Stimulated activated CD4-positive, alpha-beta T cell treated with anti-CD3 and anti-CD28 coated beads, Interleukin-2, amount 100 ng/mL, for 24 hours (primary cell): ENCODE data around the gene TSSK1B.
"Not testable (repeated sequence)": the region's sequence is repeated elsewhere in the genome, so short reads cannot be mapped to it uniquely, and the experiment has no call there.

ENCODE experiments used
- DNase-seq, 2 donors: peaks; one replicate each; pipeline ENCODE4 v3.0.0-alpha.2; 2020

The TSSK1B gene, protein sequence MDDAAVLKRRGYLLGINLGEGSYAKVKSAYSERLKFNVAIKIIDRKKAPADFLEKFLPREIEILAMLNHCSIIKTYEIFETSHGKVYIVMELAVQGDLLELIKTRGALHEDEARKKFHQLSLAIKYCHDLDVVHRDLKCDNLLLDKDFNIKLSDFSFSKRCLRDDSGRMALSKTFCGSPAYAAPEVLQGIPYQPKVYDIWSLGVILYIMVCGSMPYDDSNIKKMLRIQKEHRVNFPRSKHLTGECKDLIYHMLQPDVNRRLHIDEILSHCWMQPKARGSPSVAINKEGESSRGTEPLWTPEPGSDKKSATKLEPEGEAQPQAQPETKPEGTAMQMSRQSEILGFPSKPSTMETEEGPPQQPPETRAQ

DNA sequence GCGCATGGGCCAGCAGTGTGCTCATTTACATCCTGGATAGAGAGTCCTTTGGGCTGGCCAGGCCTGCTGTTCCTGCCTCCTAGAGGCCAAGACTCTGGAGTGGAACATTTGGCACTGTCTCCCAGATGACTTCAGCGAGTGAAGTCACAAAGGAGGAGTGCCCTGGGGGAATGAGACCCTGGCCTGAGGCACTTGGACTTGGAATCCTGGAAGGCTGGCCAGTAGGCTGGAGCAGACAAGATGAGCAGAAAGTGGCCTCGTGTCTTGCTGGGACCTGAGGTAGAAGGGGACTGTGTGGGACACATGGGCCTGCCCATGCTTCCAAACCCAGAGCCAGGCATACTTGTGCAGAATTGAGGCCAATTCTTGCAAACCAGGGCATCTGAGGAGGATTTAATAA lies at the start of gene TSSK1B:
Gene TSSK1B (minus strand): TSS at position 101 of the 400 bp plus-strand sequence. CDS start 150 bp downstream, outside the sequence.
- no peak for DNase-seq

DNA sequence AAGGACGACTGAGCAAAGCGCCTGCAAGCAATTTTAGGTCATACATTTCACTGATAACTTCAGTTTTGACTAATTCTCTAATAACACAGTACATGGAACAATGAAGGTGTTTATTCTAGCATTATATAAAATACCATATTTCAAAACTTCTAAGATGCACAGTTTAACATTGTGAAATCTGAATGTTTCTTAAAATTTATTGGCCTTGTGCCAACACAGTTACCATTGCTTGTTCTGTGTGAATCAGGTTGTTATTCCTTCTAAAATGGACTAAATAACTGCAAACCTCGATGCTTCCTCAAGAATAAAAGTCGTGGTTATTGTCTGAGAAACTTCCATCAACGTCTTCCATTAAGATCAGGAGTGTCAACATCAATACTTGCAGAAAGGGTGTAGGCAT lies 45.5 kb upstream of the TSSK1B start:
- no peak for DNase-seq

DNA sequence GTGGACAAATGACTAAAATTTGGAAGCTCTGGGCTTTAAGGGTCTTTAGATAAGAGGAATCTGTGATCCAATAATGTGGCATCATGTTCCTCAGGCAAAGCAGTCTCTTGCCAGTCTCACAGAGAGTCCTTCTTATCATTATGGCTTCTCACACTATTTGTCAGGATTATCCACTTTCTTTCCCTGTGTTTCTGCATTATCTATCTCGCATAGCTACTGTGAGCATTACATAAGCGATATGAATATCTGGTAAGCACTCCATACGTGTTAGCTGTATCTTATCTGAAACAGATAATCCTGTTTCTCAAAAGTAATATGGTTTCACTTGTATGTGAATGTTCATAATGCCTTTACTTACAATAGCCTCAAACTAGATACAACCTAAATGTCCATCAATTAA lies 43.9 kb upstream of the TSSK1B start:
- DNase-seq, result no peak

DNA sequence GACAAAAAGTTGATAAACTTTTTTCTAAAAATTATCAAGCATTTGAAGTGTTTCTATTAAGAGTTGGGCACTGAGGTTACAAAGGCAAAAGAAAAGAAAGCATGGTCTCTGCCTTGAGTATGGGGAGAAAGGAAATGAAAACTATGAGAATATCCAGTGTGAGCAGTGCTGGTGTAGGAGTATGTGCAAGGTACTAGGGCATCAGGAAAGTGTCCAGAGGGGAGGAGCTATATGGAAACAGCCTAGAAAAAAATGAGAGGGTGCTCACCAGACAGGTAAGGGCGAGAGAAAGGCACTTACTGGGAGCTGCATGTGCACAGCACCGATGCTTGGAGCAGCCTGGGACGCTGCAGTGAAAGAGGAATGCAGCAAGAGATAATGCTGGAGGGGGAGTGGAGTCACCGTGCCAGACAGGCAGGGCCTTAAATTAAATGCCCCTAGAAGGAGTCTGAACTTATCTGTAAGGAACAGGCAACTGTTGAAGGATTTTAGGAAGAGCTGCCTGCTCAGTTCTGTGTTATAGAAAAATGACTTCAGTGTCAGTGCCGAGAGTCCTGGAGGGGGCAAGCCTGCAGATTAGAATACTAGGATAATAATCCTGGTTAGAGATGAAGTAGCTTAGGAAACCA lies 39.4 kb upstream of the TSSK1B start:
- no peak for DNase-seq

DNA sequence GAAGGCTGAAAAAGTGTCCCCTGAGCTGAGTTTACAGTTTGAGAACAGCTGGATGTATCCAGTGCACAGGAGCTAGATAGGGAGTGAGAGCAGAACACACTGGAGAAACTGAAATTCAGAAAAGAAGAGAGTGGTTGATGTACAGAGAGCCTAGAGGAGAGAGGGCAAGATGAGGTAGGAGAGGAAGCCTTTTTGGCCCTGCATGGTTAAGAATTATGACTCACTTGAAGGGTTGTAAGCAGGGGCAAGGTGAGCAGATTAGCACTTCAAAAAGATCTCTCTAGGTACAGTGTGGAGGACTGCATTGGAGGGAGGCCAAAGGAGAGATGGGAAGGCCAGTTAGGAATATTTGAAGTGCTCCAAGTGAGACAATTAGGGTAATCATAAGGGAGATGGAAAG lies 28.2 kb upstream of the TSSK1B start:
- no peak for DNase-seq

DNA sequence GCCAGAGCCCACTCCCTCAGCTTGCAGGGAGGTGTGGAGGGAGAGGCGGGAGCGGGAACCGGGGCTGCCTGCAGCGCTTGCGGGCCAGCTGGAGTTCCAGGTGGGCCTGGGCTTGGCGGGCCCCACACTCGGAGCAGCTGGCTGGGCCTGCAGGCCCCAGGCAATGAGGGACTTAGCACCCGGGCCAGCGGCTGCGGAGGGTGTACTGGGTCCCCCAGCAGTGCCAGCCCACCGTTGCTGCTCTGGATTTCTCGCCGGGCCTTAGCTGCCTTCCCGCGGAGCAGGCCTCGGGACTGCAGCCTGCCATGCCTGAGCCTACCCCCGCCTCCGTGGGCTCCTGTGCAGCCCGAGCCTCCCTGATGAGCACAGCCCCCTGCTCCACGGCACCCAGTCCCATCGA lies 22.3 kb upstream of the TSSK1B start:
- DNase-seq, result not testable (repeated sequence)

DNA sequence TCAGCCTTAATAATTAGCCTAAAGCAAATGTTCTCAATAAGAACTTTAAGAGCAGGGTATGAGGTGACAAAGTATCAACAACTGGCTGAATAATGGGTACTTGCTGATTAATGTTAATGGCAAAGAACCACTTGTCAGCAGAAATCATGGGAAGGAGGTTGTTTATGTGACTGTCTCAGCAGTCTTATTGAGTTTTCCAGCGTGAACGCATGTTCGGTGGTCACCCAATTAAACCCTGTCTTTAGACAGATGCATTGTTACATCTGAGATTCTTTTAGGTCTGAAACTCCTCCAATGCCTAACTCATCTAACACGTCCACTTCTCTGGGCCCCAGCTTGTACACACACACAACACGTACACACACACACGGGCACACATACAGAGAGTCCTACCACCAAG lies 18.2 kb upstream of the TSSK1B start:
- no peak for DNase-seq

DNA sequence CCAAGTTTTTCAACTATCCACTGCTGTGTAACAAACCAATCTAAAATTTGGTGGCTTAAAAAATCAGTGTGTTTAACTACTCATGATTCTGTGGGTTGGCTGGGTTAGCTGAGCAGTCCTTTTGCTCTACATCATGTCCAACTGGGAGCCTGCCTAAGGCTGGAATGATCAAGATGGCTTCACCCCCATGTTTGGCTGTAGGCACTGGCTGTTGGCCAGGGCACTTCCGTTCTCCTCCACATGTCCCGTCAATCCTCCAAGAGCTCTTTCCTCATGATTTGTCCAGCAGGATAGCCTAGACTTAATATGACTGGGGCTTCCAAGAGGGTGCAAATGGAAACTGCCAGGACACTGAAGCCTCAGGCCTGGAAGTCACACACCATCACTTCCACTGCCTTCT lies 17.0 kb upstream of the TSSK1B start:
- DNase-seq, result no peak

DNA sequence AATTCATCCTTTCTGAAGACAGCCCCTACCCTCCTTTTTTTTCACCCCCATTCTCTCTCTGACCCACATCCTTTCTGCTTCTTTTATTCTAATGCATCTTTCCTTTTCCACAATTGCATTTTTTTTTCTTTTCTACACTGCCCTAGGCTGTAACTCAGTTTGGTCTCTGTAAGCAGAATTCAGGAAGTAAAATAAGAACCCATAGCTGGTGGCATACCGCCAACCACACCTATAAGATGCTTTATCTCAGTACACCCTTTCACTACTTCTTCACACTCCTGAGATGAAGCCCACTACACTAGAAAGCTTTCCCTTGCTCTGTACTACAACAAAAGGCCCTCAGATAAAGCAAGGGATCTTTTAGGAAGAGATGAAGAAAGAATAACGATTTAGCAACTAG lies 16.1 kb upstream of the TSSK1B start:
- no peak for DNase-seq

DNA sequence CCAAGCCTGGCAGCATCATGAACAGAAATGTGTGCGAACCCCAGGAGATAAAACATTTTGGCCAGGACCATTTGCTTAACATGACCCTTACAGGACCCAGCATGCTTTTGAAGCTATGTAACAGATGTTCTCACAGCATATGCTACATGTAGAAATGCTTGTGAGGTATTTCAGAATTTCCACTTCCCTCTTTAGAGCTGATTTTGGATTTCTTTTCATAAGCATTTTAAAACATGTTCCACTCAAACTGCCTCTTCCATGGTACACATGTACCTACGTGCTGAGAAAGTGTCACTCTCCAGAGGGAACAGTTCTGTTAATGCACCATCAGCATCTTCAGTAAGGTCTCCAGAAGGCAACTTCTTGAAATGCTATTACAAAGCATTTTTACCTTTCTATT lies 15.7 kb upstream of the TSSK1B start:
- DNase-seq, result no peak

DNA sequence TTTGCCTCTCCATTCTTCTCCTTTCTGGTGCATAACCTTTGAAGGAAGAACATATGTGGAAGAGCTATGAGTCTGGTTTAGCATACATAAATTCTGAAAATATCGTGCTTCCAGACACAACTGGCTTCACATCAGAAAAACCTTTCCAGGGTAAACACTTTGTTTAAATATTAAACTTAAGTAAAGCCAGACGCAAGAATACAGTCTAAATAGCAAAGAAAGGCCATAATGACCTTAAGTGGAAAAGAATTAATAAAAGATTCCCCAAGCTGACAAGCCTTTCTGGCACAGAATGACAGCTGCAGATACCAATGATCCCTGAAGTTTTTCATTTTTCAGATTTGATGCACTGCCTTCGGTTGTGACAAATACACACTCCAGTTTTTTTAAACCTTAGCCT lies 13.5 kb upstream of the TSSK1B start:
- no peak for DNase-seq

DNA sequence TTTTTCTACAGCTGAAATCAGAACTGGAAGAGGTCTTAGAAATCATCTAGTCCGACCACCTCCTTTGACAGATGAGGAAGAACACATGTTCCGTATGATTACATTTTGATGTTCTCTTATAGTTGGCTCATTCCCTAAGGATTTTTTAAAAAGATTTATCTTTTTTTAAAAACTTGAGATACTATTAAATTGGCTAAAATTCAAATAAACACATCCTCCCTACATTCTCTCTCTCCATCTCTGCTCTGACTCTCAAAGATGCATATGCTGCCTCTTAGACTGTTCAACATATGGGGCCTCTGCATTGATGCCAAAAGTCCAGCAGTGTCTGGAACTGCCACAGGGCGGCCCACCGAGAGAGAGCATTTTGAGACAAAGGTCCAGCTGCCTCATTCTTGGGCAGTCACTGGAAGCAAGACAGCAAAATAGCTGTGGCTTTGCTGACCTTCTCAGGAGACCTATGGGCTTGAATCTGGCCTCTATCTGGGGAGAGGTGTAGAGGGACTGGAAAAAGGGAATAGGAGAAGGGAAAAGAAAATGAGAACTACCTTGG lies 12.8 kb upstream of the TSSK1B start:
- no peak for DNase-seq

DNA sequence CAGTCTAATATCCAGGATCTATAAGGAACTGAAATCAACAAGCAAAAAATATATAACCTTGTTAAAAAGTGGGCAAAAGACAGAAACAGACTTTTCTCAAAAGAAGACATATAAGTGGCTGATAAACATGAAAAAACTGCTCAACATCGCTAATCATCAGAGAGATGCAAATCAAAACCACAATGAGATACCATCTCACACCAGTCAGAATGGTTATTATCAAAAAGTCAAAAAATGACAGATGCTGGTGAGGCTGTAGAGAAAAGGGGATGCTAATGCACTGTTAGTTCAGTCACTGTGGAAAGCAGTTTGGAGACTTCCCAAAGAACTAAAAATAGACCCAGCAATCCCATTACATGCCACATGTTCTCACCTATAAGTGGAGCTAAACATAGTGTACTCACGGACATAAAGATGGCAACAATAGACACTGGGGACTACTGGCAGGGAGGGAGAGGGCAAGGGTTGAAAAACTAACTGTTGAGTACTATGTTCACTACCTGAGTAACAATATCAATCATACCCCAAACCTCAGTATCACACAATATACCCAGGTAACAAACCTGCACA lies 11.7 kb upstream of the TSSK1B start:
- DNase-seq, result no peak

DNA sequence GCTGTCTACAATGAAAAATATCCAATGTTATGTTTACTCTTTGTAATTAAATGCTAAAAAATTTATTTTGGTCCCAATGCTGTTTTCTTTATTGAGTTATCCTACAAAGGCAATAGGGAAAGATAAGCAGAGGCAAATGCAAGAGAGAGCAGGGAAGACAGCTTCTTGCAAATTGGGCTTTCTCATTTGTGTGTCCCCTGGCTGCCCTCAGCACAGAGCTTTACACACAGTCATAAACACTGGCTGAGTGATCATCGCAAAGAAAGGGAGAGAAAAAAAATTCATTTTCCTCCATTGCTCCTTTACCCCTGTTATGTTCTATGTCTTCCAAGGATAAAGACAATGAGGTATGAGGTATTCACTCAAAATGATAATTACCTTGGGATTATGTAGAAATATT lies 2.3 kb upstream of the TSSK1B start:
- no peak for DNase-seq

DNA sequence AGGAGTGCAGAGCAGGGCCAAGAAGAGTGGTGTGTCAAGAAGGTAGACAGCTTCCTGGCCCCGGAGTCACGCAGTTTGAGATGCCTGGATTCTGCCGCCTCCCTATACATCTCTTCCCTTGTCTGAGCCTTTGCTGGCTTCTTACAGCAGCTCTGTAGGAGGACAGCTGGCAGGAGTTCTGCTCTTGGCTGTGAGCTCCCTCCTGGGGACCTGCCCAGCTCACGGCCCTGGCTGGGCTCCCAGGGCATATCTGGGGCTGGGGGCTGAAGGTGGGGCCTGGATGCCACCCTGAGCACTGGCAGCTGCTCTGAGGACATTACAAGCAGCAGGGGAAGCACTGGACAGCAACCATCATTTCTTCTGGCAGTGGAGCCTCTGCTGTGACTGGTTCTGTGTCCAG lies 786 bp upstream of the TSSK1B start:
- DNase-seq, result no peak

DNA sequence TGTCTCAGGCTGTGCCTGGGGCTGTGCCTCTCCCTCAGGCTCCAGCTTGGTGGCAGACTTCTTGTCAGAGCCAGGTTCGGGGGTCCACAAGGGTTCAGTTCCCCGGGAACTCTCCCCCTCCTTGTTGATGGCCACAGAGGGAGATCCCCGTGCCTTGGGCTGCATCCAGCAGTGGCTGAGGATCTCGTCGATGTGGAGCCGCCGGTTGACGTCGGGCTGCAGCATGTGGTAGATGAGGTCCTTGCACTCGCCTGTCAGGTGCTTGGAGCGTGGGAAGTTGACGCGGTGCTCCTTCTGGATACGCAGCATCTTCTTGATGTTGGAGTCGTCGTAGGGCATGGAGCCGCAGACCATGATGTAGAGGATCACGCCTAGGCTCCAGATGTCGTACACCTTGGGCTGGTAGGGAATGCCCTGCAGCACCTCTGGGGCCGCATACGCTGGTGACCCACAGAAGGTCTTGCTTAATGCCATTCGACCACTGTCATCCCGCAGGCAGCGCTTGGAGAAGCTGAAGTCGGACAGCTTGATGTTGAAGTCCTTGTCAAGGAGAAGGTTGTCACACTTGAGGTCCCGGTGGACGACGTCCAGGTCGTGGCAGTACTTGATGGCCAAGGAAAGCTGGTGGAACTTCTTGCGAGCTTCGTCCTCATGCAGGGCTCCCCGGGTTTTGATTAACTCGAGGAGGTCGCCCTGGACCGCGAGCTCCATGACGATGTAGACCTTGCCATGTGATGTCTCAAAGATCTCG lies 752 bp downstream of the TSSK1B start:
- DNase-seq, result no peak

DNA sequence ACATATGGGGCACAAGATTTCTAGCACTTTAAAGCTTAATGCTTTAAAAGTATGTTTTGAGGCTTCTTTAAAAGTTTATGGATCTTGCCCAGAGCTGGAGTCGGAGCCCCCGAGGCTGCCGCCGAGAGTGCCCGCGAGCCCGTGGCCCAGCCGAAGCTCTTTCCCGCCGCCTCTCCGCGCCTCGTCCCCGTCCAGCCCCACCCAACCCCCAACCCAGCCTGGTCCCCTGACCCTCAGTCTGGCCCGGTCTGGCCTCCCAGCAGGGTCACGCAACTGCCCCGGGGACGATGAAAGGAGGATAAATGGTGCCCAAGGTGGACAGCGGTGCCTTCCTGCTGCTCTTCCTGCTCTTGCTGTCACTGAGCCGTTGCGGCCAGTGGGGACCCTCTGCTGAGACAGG lies 1.7 kb downstream of the TSSK1B start:
- DNase-seq, result no peak

DNA sequence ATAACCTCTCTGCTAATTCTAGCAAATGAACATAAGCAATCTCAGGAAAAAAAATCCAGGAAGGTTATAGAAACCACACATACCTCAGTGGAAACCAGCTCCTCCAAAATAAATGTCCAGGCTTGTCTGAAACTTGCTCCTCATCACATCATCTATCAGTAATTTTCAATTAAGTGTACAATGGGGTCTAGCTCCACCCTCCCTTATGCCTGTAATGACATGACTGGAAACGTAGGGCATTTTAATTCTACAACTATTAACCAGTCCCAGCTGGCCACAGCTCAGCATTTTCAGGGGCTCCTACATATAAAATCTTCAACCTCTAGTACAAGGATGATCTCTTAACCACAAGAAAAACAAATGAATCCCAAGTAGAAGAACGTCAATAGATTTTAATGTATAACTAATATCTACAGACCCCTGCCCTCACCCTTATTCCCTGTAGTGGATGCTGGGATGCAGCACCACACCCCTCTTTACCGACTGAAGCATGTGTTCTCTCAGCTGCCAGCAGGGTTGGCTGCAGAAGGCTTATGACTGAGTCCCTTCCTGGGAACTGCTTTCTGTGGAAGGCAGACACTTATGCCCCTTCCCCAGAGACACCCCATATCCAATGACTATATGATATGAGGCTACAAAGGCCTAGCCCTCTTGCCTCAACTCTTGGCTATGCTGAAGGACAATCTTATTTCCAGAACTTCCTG lies 6.8 kb downstream of the TSSK1B start:
- no peak for DNase-seq

DNA sequence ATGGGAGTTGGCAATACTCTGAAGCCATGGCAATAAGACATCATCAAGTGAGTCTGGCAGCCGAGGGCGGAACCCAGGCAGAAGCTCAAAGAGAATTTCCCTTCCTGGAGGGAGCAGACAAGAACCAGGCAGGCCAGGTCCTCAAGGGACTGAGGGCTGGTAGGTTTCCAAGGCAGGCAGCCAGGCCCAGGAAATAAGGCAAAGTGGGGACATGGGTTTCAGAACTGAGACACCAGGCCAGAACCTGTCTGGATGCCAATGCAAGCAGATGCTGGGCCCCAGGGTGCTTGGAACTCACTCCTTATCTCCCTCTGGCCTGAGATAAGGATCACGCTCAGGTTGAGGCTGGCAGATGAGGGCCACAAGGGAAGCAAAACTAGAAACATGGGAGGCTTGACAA lies 8.9 kb downstream of the TSSK1B start:
- no peak for DNase-seq

DNA sequence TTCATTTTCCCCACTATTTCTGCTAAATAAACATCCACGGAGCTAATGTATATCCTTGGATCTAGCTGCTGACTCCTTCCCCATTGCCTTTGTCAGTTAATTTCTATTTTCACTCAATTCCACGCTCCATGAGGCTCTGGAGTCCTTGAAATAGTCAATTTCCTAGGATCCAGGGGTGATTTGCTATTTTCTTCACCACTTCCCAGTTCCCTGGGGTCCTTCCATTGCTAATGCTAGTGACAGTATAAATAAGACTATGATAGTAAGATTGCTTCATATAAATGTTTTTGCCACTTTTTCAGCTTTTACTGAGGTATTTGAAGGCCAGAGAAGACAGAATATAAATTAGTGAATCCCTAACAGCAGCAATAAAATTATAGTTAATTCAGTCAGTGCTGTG lies 13.1 kb downstream of the TSSK1B start:
- DNase-seq, result no peak

DNA sequence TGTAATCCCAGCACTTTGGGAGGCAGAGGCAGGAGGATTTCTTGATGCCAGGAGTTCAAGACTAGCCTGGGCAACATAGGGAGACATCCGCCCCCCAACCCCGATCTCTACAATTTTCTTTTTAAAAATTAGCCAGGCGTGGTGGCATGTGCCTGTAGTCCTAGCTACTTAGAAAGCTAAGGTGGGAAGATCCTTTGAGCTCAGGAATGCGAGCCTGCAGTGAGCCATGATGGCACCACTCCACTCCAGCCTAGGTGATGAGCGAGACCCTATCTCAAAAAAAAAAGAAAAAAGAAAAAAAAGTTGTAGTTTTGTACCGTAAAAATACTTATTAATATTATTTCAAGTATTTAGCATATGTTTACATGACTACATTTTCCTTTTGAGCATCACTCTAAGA lies 29.3 kb downstream of the TSSK1B start:
- no peak for DNase-seq

DNA sequence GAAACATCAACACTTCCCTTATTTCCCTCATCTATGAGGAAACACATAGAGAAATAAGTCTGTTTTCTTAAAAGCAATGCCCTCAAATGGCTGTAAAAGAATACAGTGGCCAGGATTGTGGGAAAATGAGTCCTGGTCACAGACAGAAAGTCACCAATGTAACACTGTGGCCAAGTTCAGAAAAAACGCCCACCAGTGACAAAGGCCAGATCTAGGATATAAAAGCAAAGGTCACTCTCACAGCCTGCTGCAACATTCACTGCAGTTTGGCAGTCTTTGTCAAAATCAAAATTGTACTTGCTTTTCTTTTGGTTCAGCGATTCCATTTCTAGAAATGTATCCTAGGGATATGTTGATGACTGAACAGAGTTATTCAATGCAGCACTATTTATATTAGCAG lies 30.5 kb downstream of the TSSK1B start:
- DNase-seq, result no peak

DNA sequence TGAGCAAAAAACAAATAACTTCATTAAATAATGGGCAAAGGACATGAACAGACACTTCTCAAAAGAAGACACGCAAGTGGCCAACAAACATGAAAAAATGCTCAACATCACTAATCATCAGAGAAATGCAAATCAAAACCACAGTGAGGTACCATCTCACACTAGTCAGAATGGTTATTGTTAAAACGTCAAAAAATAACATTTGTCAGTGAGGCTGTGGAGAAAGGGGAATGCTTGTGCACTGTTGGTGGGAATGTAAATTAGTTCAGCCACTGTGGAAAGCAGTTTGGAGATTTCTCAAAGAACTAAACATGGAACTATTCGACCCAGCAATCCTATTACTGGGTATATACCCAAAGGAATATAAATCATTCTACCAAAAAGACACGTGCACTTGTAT lies 36.8 kb downstream of the TSSK1B start:
- DNase-seq, result not testable (repeated sequence)
